HEK293 (cell line): ENCODE results near the gene TRAT1.

Experiments
- CTCF ChIA-PET: fragments of 350-600 bp; formaldehyde crosslinking; extraction: SDS; loops from one replicate; lab custom pipeline; 2021; ENCODE audit warnings: antibody characterized with exemption; lab: Yijun Ruan, JAX
- POLR2A ChIA-PET: fragments of 300-600 bp; formaldehyde crosslinking; extraction: SDS; loops from one replicate; lab custom pipeline; 2020; ENCODE audit warnings: antibody characterized with exemption, inconsistent platforms; lab: Yijun Ruan, JAX
- H3K27ac ChIP-seq: fragments of 200-500 bp; sonication (Bioruptor generic); 2 replicates; pipeline ENCODE4 v1.5.1; 2014; ENCODE audit warnings: low read depth, low read length, control low read depth, inconsistent platforms; ENCODE audit errors: extremely low read depth
- H3K36me3 ChIP-seq, 2 experiments: fragments of 200-500 bp in 1 of 2; sonication (Bioruptor generic) in 1 of 2; 1 replicate in 1 of 2; 2 replicates in 1 of 2; pipeline ENCODE4 v1.5.1; 2014 to 2017; ENCODE audit warnings: inconsistent platforms in 2 of 2, low read length in 2 of 2; ENCODE audit not compliant: control insufficient read depth in 2 of 2, insufficient read depth in 1 of 2
- H3K4me1 ChIP-seq: fragments of 200-500 bp; sonication (Bioruptor generic); 2 replicates; pipeline ENCODE4 v1.5.1; 2014; ENCODE audit warnings: mild to moderate bottlenecking, low read length, inconsistent platforms; ENCODE audit not compliant: control insufficient read depth, insufficient read depth
- H3K4me3 ChIP-seq: 2 replicates; pipeline ENCODE4 v1.5.1; 2011; ENCODE audit warnings: low read depth, mild to moderate bottlenecking, control low read depth, low read length, moderate library complexity
- H3K9me3 ChIP-seq: fragments of 200-500 bp; sonication (Bioruptor generic); 2 replicates; pipeline ENCODE4 v1.5.1; 2014; ENCODE audit warnings: low read depth, low read length, inconsistent platforms; ENCODE audit not compliant: control insufficient read depth, insufficient read depth
- CTCF ChIP-seq: fragments of 450-650 bp; formaldehyde crosslinking; IDR thresholded peaks from 2 replicates; pipeline ENCODE4 v1.5.1; 2016; ENCODE audit warnings: missing biosample characterization, missing genetic modification characterization
- INSM2 ChIP-seq: fragments of 450-650 bp; formaldehyde crosslinking; IDR thresholded peaks from 2 replicates; pipeline ENCODE4 v1.5.1; 2016; ENCODE audit warnings: missing biosample characterization, missing genetic modification characterization
- KLF8 ChIP-seq: fragments of 450-650 bp; formaldehyde crosslinking; IDR thresholded peaks from 2 replicates; pipeline ENCODE4 v1.5.1; 2016; ENCODE audit warnings: missing biosample characterization, missing genetic modification characterization
- PRDM2 ChIP-seq: fragments of 450-650 bp; formaldehyde crosslinking; IDR thresholded peaks from 2 replicates; pipeline ENCODE4 v1.5.1; 2016; ENCODE audit warnings: missing biosample characterization, missing genetic modification characterization, borderline replicate concordance
- ZBTB20 ChIP-seq: fragments of 450-650 bp; formaldehyde crosslinking; IDR thresholded peaks from 2 replicates; pipeline ENCODE4 v1.5.1; 2016; ENCODE audit warnings: missing biosample characterization, missing genetic modification characterization
- ZBTB21 ChIP-seq: fragments of 450-650 bp; formaldehyde crosslinking; IDR thresholded peaks from 2 replicates; pipeline ENCODE4 v1.5.1; 2017; ENCODE audit warnings: missing biosample characterization, missing genetic modification characterization
- ZBTB48 ChIP-seq: fragments of 450-650 bp; formaldehyde crosslinking; IDR thresholded peaks from 2 replicates; pipeline ENCODE4 v1.5.1; 2016; ENCODE audit warnings: missing biosample characterization, missing genetic modification characterization
- ZFP3 ChIP-seq: fragments of 450-650 bp; formaldehyde crosslinking; IDR thresholded peaks from 2 replicates; pipeline ENCODE4 v1.5.1; 2016; ENCODE audit warnings: low read depth, missing biosample characterization, missing genetic modification characterization
- ZNF146 ChIP-seq: fragments of 450-650 bp; formaldehyde crosslinking; IDR thresholded peaks from 2 replicates; pipeline ENCODE4 v1.5.1; 2016; ENCODE audit warnings: missing biosample characterization, missing genetic modification characterization
- ZNF2 ChIP-seq: fragments of 450-650 bp; formaldehyde crosslinking; IDR thresholded peaks from 2 replicates; pipeline ENCODE4 v1.5.1; 2016; ENCODE audit warnings: missing biosample characterization, missing genetic modification characterization
- ZNF24 ChIP-seq: fragments of 450-650 bp; formaldehyde crosslinking; IDR thresholded peaks from 2 replicates; pipeline ENCODE4 v1.5.1; 2016; ENCODE audit warnings: missing biosample characterization, missing genetic modification characterization
- ZNF302 ChIP-seq: fragments of 450-650 bp; formaldehyde crosslinking; IDR thresholded peaks from 2 replicates; pipeline ENCODE4 v1.5.1; 2016; ENCODE audit warnings: missing biosample characterization, missing genetic modification characterization, low read depth
- ZNF416 ChIP-seq: fragments of 450-650 bp; formaldehyde crosslinking; IDR thresholded peaks from 2 replicates; pipeline ENCODE4 v1.5.1; 2016; ENCODE audit warnings: missing biosample characterization, missing genetic modification characterization
- ZNF521 ChIP-seq: fragments of 450-650 bp; formaldehyde crosslinking; IDR thresholded peaks from 2 replicates; pipeline ENCODE4 v1.5.1; 2017; ENCODE audit warnings: missing biosample characterization, mild to moderate bottlenecking, missing genetic modification characterization
- ZNF530 ChIP-seq: fragments of 450-650 bp; formaldehyde crosslinking; IDR thresholded peaks from 2 replicates; pipeline ENCODE4 v1.5.1; 2016; ENCODE audit warnings: low read depth, missing biosample characterization, missing genetic modification characterization
- ZNF621 ChIP-seq: fragments of 450-650 bp; formaldehyde crosslinking; IDR thresholded peaks from 2 replicates; pipeline ENCODE4 v1.5.1; 2017; ENCODE audit warnings: missing biosample characterization, missing genetic modification characterization
- ZNF777 ChIP-seq: fragments of 450-650 bp; formaldehyde crosslinking; IDR thresholded peaks from 2 replicates; pipeline ENCODE4 v1.5.1; 2017; ENCODE audit warnings: missing biosample characterization, missing genetic modification characterization, borderline replicate concordance
- ZSCAN4 ChIP-seq: fragments of 450-650 bp; formaldehyde crosslinking; IDR thresholded peaks from 2 replicates; pipeline ENCODE4 v1.5.1; 2017; ENCODE audit warnings: missing biosample characterization, missing genetic modification characterization

TRAT1 gene

GRCh38 chr3:108879915-108880314, 57.3 kb downstream of the TRAT1 start:
- TF ChIP-seq ZFP3 (no peak), ZBTB20 (no peak), KLF8 (tag by site-specific recombination) (no peak), ZNF302 (tag by site-specific recombination) (no peak), ZNF24 (tag by site-specific recombination) (no peak), ZBTB21 (no peak), ZSCAN4 (tag by site-specific recombination) (no peak), PRDM2 (tag by site-specific recombination) (no peak), ZNF777 (tag by site-specific recombination) (no peak), ZNF416 (tag by site-specific recombination) (no peak), ZNF2 (no peak), ZNF621 (tag by site-specific recombination) (no peak), ZNF530 (tag by site-specific recombination) (no peak), ZNF521 (tag by site-specific recombination) (no peak), ZNF146 (tag by site-specific recombination) (no peak), INSM2 (tag by site-specific recombination) (no peak), CTCF (tag by site-specific recombination) (no peak), ZBTB48 (tag by site-specific recombination) (no peak)
- Histone ChIP-seq H3K9me3 (no peaks in the 10 kb centered on the region), H3K4me1 (no peaks in the 10 kb centered on the region), H3K36me3 (no peaks in the 10 kb centered on the region), H3K27ac (no peak overlapping the region), H3K4me3 (no peak overlapping the region)
- ChIA-PET CTCF (no interaction called here), POLR2A (no interaction called here)
